Umbilical cord (tissue), 2 donors: Measurements from ENCODE around the gene KLHL22. TPM values are rescaled to one million over a fixed set of nuclear protein-coding genes. Genes with fewer than 3 reads are reported as not detected.
"Not testable (repeated sequence)": the region's sequence is repeated elsewhere in the genome, so short reads cannot be mapped to it uniquely, and the experiment has no call there.

ENCODE experiments used
- DNase-seq: peaks from one replicate; pipeline ENCODE4 v3.0.0-alpha.2; 2015; ENCODE audit warnings: low spot score
- total RNA-seq: library from RNA; depleted of rRNA; stranded (reverse); fragments of >200 nt; gene quantifications from one replicate; pipeline ENCODE4 v1.2.3, GENCODE V29; 2014; ENCODE audit warnings: low replicate concordance; ENCODE audit not compliant: insufficient read depth

The KLHL22 gene
- total RNA-seq, 1 donor from 2014 or later = 57.5 TPM

DNA sequence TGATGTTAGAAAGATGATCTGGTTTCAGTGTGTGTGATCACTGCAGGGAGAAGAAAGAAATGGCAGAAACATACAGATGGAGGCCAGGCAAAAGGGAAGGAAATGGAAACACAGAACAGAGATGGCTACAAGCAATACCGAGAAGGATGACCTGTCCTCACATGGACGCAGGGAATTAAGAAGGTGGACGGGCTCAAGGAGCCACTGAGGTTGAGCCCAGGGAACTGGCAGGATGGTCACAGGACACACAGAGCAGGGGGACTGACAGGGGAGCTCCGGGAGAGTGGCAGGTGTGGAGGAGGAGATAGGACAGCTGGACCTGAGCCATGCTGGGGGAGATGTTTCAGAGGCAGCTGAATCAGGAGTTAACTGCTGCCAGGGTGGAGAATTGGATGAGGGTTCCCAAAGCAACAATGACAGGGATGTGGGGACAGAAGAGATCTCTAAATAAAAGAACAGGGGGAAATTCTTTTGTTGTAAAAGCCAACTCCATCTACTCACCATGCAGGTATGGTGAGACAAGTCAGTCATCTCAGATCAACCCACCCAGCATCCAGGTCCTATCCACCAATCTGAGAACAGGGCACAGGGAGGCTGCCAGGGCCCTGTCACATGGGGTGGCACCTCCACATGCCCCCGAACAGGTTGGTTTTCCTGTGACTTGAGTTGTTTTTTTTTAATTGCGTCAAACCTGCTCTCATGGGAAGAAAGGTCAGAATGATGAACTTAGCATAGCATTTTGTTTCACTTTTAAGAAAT lies 26.3 kb downstream of the KLHL22 start:
- no peak for DNase-seq

DNA sequence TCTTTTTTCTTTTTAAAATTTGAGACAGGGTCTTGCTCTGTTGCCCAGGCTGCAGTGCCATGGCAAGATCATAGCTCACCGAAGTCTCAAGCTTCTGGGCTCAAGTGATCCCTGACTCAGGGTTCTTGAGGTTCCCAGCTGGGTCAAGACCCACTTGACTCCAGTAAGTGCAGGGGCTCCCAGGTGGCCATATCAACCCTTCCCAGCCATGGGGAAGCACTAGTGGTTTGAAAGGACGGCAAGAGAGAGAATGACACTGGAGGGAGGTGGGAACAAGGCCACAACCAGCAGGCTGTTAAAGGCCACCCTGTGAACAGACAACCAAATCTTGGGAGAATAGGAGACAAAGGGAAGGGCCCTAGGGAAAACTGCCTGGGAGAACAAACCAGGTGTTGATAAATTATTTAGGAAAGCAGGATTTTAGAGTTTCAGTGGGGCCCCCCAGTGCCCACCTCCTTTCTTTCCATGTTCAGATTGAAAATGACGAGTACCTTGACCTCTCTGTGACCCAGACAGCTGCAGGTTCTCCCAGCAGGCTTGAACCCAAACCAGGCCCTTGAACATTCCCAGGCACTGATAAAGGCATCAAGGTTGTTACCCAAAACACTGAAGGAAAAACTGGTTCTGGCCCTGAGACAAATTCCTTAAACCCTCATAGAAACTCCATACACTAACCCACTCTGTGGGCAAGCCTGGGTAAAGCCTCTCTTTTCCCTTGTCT lies 28.8 kb downstream of the KLHL22 start:
- no peak for DNase-seq

DNA sequence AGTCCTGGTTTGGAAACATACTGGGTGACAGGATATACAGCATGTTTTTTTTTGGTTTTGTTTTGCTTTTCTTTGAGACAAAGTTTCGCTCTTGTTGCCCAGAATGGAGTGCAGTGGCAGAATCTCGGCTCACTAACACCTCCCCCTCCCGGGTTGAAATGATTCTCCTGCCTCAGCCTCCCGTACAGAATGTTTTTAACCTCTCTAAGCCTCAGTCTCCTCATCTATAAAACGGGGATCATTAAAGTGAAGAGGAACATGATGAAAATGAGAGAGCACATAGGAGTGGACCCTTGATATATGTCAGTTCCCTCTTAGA lies 29.9 kb downstream of the KLHL22 start:
- DNase-seq = no peak

DNA sequence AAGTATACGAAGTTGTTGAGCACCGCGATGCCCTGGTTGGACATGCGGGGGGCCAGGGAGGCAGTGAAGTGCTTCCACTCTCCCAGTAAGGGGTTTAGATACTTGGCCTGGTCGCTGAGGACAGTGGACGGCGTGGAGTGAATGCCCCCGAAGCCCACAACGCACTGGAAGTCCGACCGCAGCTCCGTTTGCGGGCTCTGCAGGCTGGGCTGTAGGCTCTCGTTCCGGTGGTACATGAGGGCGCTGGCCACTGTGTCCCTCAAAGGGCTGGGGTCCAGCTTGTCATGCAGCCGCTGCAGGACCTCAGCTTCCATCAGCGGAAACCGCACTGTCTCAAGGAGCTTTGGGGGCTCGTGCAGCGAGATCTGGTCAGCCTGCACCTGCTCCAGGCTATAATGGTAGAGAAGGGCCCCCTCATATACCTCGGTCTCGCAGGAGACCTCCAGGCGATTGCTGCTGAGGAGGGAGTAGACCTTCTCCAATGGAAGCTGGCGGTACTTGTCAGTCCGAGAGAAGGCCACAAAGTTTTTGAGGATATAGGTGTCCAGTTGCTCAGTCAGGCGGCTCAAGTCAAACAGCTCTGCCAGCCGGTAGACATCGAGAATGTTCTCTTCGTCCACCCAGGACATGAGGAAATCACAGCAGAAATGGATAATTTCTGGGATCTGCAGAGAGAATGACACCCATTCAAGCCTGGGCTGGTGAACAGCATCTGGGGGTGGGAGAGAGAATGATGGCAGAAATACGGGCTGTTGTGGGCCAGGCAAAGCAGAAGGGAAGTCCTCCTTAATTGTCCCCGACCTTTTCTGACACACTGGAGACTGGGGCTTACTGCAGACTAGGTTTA lies 30.5 kb downstream of the KLHL22 start:
- no peak for DNase-seq

DNA sequence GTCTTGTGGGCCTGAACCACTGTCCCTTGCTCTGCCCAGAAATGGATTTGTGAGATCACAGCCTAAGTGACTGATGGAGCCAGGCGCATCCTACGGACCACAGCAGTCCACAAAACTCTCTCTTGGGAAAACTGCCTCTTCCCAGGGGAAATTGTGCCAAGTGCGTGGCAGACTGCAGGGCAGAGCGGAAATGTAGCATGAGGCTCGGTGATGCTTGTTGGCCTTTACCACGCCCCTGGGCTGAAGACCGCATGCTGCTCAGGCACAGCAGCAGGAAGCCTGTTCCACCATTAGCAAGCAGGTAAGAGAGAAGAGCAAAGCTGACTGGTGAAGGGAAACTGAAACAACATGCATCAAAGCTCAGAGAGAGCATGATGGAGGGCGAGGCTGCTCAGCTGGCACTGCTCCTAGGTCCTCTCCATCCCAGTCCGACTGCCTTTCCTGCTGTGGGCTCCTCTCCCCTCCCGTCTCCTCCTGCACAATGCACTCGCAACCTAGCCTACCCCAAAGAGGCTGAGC lies 31.4 kb downstream of the KLHL22 start:
- no peak for DNase-seq

DNA sequence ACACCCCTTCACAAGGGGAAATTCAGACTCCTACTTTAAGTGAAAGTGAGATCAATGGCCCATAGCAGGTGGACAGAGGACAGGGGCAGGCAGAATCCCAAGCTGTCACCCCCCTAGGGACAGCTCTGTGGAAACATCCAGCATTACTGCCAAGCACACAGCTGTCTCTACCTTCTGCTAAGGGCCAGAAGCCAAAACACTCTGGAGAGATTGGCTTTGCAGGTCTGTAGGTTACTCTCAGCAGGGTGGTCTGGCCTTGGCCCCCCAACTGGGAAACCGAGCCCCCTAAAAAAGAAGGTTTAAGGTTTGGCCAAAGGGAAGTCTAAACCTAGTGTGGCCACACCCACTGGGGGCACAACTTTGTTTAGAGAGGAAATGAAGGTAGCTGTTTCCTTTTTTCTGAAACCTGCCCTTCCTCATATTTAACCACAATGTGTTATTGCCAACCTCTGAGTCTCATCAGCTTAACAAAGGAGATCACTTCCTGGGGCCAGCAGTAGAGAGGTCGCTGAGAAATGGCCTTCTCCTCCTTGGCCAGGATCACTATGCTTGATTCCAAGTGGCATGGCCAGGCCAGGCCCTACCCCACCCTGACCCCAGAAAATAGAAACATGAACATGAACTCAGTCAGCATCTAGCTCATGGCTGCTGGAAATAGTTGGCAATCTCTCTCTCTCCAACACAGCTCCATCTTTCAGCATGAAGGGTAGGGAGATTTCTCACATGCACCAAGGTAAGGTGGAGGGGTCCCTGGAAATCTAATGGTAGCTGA lies 32.1 kb downstream of the KLHL22 start:
- no peak for DNase-seq

DNA sequence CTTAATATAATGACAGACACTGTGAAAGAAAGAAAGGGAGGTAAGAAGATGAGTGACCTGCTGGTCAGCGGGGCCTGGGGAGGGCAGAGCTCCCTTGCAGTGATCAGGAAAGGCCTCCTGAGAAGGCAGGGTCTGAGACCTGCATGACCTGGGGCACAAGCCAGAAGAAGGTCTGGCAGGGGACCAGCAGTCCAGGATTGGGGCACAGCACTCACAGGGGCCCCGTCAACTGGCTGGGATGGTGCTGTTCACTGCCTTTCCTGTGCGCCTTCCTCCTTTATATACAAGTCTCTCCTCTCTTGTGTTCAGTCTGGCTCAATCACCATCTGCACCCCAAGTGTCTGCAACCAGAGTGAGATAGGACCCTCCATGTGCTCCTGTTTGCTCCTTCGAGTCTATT lies 35.7 kb downstream of the KLHL22 start:
- DNase-seq = no peak

DNA sequence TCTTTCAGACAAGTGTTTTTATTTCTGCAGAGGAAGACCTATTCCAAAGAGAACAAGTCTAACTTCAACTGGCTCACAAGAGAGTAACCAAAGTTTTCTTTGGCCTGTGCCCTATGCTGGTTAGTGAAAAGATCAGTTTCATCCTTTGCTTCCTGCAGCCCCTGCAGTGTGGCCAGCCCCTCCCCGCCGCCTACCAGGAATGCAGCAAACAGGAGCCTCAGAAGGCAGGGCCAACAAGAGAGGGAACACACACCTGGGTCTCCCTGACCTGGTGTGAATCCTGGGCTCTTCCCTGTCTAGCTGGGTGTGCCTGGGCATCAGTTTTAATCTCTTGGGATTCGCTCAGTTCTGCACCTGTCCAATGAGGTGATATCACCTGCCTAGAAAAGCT lies 36.4 kb downstream of the KLHL22 start:
- DNase-seq = no peak

DNA sequence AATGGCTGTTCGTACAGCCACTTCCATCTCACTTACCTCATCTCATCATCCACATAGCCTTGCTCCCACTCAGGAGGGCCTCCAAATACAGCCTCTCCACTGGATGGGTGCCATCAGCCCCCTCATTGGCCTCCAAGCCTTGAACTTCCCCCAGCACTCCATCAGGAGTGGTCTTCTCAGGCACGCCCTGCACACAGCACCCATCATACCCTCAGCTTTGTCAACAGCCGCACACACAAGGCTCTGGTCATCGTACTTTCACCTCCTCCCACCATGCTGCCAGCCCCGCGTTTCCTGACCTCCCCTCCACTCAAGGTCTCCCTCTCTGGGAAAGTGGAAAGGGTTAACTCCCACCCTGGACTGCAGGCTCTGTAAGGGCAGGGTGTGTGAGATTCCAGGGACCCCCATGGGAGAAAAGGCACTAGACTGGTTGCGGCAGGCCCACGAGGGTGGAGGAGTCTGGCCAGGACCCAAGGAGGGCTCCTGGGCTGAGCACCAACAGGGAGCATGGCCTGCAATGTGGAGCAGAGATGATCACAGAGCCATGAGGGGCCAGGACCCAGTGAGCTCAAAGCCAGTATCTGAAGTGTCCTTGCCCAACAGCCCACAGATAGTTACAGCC lies 37.0 kb downstream of the KLHL22 start:
- DNase-seq = no peak

DNA sequence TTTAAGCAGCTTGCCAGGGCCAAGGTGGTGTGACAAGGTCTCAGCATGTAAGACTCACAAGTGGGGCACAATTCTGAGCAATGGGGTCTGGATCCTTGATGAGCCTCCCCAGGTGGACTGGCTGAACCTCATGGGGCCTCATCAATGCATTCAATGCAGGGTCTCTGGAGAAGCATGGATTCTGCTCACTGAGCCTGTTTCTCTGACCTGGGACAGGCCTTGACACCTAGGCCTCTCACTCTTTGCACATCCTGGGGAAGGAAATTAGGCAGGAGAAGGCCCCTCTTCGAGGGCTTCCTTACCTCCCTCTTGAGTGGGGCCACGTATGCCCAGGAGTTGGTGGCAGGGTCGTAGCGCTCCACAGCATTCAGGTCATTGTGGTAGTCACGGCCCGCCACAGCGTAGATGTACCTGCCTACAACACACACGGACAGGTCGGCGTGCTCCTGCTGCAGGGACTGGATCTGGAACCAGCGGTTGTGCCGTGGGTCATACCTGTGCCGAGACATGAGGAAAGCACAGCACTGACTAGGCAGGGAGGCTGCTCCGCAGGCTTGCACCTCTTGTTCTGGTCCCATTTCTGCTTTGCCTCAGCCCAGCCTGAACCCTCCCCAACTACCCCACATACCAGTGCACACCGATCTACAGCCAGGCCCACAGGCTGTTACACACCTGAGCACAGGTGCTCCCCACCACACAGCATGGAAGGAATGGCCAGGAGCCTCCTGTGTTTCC lies 37.9 kb downstream of the KLHL22 start:
- DNase-seq = no peak

DNA sequence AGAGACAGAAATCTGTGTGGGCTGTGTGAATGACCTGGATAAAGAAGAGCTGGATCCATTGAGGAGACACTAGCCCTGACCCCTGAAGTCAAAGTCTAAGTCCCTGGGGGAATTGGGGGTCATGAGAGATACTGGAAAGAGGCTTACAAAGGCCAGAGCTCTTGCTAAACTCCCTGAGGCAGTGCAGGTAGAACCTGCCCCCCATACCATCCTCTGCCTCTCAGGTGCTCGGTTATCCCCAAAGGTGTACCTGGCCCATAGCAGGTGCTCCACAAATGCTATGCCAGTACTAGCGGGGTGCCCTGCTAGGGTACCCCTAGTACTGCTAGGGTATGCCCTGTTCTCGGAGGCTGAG lies 38.9 kb downstream of the KLHL22 start:
- no peak for DNase-seq

DNA sequence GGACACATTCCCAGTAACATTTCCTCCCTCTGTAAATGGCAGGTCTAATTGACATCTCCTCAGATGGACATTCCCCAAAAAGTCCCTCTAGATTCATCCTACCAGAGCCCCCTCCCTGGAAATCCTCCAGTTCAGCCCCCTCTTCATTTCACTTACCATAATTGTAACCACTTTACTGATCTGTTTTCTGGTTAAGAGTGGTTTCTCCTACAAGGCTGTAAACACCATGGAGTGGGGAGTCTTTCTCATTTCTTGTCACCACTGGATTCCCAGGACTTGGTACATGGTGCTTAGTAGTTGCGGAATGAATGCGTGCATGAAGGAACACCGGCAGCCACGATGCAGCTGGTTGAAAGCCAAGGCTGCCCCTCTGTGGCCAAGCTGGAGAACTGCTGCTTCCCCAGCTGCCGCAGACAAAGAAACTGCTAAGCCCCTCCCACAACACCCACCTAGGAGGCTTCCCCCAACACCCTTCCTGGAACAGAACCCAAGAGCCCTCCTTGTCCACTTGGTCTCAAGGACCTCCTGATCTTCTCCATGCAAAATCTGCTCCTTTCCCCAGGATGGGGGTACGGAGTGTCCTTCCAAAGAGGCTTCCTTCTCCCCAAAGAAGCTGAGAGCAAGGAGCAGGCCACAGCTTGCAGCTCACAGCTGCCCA lies 39.4 kb downstream of the KLHL22 start:
- peak; percentile 79 for DNase-seq

DNA sequence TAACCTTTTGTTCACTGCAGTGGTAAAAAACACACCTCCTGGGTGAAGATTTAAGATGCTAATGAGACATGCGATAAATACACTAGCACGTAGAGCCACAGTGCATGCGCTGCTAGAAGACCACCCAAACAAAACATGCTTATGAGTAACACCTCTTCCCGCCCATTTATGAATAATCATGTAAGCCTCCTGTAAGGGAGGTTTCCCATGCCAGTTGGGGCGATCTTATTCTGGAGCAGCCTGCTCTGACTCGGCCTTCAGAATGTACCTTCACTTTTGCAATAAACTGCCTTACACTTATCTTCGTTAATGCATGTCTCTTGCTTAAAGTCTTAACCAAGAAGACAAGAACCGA lies 39.9 kb downstream of the KLHL22 start:
- no peak for DNase-seq

DNA sequence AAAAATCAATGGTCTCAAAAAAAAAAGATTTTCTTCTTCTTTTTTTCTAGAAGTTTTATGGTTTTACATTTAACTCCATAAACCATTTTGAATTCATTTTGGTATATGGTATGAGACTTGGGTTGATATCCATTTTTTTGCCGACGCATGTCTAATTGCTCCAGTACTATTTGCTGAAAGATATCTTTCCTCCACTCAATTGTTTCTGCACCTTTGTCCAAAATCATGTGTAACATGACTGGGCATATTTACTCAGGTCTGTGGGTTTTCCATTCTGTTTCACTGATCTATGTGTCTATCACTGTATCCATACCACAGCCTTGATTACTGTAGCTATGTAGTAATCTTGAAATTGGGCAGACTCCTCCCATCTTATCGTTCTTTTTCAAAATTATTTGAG lies 42.4 kb downstream of the KLHL22 start:
- DNase-seq = no peak

DNA sequence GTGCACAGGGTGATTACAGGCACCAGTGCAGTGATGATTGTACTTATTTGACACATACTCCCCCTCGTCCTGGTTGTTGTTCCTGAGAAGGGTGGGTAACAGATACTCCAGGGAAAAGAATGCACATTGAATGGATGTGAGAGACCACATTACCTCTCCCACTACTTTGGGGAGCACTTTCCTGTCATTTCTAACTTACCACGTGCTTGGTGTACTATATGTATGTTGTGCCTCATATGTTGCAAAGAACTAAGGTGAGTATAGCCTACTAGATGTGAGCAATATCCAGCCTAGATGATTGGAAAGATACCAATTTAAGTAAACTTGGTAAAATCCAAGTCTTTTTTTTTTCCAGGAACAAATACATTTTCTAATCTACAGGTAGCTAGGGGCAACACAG lies 43.7 kb downstream of the KLHL22 start:
- DNase-seq = no peak

DNA sequence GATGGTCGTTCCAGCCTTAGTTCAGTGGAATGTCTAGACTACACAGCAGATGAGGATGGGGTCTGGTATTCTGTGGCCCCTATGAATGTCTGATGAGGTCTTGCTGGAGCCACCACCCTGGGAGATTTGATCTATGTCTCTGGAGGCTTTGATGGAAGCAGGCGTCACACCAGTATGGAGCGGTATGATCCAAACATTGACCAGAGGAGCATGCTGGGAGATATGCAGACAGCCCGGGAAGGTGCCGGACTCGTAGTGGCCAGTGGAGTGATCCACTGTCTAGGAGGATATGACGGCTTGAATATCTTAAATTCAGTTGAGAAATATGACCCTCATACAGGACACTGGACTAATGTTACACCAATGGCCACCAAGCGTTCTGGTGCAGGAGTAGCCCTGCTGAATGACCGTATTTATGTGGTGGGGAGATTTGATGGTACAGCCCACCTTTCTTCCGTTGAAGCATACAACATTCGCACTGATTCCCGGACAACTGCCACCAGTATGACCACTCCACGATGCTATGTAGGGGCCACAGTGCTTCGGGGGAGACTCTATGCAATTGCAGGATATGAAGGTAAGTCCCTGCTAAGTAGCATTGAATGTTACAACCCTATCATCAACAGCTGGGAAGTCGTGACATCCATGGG lies 44.3 kb downstream of the KLHL22 start:
- not testable (repeated sequence) for DNase-seq

DNA sequence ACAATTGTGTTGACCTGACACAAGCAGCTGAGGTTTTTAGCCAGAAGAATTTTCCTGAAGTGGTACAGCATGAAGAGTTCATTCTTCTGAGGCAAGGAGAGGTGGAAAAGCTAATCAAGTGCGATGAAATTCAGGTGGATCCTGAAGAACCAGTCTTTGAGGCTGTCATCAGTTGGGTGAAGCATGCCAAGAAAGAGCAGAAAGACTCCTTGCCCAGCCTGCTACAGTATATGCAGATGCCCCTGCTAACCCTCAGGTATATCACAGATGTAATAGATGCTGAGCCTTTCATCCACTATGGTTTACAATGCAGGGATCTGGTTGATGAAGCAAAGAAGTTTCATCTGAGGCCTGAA lies 45.1 kb downstream of the KLHL22 start:
- DNase-seq = no peak

DNA sequence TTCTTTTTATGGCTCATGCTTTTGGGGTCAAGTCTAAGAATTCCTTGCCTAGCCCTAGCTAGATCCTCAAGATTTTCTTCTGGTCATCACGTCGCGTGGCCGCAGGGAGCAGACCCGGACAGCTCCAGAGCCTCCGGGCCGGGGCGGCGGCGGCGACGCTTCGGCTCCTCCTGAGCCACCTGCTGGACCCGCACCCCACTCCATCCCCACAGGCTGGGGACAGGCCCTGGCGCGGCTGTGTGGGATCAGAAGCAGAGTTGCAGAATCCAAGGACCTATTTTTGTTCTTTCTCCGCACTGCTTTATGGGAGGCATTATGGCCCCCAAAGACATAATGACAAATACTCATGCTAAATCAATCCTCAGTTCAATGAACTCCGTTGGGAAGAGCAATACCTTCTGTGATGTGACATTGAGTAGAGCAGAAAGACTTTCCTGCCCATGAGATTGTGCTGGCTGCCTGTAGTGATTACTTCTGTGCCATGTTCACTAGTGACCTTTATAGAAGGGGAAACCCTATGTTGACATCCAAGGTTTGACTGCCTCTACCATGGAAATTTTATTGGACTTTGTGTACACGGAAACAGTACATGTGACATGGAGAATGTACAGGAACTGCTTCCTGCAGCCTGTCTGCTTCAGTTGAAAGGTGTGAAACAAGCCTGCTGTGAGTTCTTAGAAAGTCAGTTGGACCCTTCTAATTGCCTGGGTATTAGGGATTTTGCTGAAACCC lies 45.6 kb downstream of the KLHL22 start:
- no peak for DNase-seq

DNA sequence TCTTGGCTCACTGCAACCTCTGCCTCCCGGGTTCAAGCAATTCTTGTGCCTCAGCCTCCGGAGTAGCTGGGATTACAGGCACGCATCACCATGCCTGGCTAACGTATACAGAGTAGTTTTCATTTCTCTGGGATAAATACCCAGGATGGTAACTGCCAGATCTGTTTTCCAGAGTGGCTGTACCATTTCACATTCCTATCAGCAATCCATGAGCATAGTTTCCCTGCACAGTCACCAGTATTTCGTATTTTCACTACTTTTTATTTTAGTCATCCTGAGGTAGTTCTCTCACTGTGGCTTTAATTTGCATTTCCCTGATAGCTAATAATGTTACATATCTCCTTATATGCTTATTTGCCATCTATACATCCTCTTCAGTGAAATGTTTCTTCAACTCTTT lies 47.0 kb downstream of the KLHL22 start:
- DNase-seq = no peak
